Measurements from ENCODE around the gene TFF2. TPM values are rescaled to one million over a fixed set of nuclear protein-coding genes. Genes with fewer than 3 reads are reported as not detected.

The TFF2 gene
- total and polyA plus RNA-seq, 2 donors = 0.41 TPM; not detected in 1

DNA sequence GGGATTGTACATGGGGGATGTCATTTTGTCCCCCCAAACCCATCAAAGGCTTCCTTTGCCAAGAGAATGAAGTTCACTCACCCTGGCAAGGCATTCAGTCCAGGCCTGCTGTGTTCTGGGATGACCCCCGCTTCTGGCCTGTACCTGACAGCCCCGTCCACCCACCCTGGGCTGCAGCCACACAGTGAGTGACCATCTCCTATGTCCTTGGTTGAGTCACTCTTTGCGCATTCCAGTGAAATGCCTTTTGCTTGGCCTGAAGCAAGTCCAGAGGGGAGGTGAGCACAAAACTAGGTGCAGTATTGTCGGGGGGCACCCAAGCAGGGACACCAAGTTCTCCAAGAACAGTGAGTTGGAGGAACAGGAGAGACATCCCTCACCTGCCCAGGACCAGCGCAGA lies 34.8 kb upstream of the TFF2 start:
- WGBS = over 99% methylated on average over 5 of the region's 5 CpGs
- no peak for DNase-seq (ENCODE audit: low read depth in 6 of 9, low spot score in 9 of 9)
- no peaks in the 10 kb centered on the region for H3K27me3 ChIP-seq (ENCODE audit: control insufficient read depth in 2 of 2, insufficient read depth in 1 of 2, low read length in 1 of 2)
- peaks cover 13 to 58% of the 10 kb centered on the region in 2 donors for H3K4me1 ChIP-seq (ENCODE audit: control insufficient read depth in 2 of 2, insufficient read depth in 2 of 2, low read length in 2 of 2)
- no peaks in the 10 kb centered on the region for H3K36me3 ChIP-seq (ENCODE audit: control insufficient read depth in 2 of 2, insufficient read depth in 2 of 2, low read length in 1 of 2)
- no peak overlapping the region for H3K27ac ChIP-seq (ENCODE audit: low read depth in 1 of 2, low read length in 1 of 2)
- H3K4me3 ChIP-seq (ENCODE audit: low read length in 2 of 2) = no peak overlapping the region
- H3K9me3 ChIP-seq (ENCODE audit: control insufficient read depth in 2 of 2, insufficient read depth in 1 of 2, low read length in 1 of 2) = peaks cover 4 to 21% of the 10 kb centered on the region in 2 donors

- H3K4me1 ChIP-seq (ENCODE audit: control insufficient read depth in 2 of 2, insufficient read depth in 2 of 2, low read length in 2 of 2) = peaks cover 12 to 53% of the 10 kb centered on the region in 2 donors
- H3K27ac ChIP-seq (ENCODE audit: low read depth in 1 of 2, low read length in 1 of 2) = no peak overlapping the region
- H3K27me3 ChIP-seq (ENCODE audit: control insufficient read depth in 2 of 2, insufficient read depth in 1 of 2, low read length in 1 of 2) = no peaks in the 10 kb centered on the region
These were observed 34.2 kb upstream of the TFF2 start for GRCh38 chr21:42384989-42385388.

DNA sequence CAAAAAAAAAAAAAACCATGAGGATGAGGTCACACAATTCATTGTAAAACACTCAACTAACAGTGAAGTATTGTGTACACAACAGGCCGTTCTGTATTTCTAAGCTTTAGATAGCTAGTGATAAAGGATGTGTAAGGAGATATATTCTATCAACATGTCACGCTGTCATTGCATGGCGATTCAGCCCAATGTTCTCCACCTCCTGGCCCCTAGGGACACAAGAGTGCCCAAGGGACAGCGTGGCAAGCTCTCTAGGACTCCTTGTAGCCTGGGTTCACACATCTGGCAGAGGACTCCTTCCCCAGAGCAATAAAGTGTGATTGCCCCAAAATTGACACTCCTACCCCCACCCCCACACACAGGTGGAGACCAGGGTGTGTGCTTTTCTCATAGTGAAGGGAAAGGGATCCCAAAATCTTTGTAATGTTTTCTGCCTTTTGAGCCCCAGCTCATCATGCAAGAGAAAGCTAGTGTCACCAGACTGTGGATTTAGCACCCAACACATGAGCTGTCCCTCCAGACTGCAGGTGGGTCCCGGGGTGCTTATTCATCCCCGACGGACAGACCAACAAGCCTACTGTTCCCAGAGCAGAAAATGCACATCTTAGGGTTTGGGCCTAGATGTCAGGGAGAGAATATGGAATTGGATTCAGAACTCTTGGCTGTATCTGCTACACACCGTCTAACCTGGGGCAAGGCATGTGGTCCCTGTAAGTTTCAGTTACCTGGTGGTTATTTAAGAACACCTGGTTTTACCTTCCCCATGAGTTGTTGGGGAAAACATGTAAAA lies 33.6 kb upstream of the TFF2 start:
- no peak for DNase-seq (ENCODE audit: low read depth in 6 of 9, low spot score in 9 of 9)
- Histone ChIP-seq H3K27me3 (ENCODE audit: control insufficient read depth in 2 of 2, insufficient read depth in 1 of 2, low read length in 1 of 2) (no peaks in the 10 kb centered on the region), H3K36me3 (ENCODE audit: control insufficient read depth in 2 of 2, insufficient read depth in 2 of 2, low read length in 1 of 2) (no peaks in the 10 kb centered on the region), H3K4me3 (ENCODE audit: low read length in 2 of 2) (no peak overlapping the region), H3K4me1 (ENCODE audit: control insufficient read depth in 2 of 2, insufficient read depth in 2 of 2, low read length in 2 of 2) (peaks cover 8 to 47% of the 10 kb centered on the region in 2 donors), H3K9me3 (ENCODE audit: control insufficient read depth in 2 of 2, insufficient read depth in 1 of 2, low read length in 1 of 2) (peaks cover 4 to 21% of the 10 kb centered on the region in 2 donors), H3K27ac (ENCODE audit: low read depth in 1 of 2, low read length in 1 of 2) (no peak overlapping the region)
- 95% methylated on average over 8 of the region's 8 CpGs for WGBS

More at GRCh38 chr21:42384989-42385388, 34.2 kb upstream of the TFF2 start:
- no peak for DNase-seq (ENCODE audit: low read depth in 6 of 9, low spot score in 9 of 9)
- no peak overlapping the region for H3K4me3 ChIP-seq (ENCODE audit: low read length in 2 of 2)
- peaks cover 4 to 21% of the 10 kb centered on the region in 2 donors for H3K9me3 ChIP-seq (ENCODE audit: control insufficient read depth in 2 of 2, insufficient read depth in 1 of 2, low read length in 1 of 2)
- no peaks in the 10 kb centered on the region for H3K36me3 ChIP-seq (ENCODE audit: control insufficient read depth in 2 of 2, insufficient read depth in 2 of 2, low read length in 1 of 2)
- 92% methylated on average over 2 of the region's 2 CpGs for WGBS

DNA sequence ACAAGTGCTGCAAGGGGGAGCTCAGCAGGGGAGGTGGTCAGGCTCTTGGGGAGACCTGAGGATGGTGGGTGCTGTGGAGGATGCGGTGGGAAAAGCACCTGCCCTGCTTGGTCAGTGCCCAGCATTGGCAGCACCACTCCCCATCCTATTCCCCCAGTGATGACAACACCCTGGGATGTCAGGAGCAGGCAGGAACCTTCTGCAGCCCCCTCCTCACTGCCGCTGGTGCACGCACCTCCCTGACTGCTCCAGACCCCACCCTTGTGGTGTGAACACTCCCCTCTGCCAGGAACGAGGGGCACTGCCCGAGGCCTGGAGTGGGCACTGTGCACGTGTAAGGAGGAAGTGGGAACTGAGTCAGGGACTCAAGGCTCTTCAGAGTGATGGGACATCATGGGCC lies 32.5 kb upstream of the TFF2 start:
- no peak for DNase-seq (ENCODE audit: low read depth in 6 of 9, low spot score in 9 of 9)
- 97% methylated on average over 6 of the region's 6 CpGs for WGBS
- no peaks in the 10 kb centered on the region for H3K36me3 ChIP-seq (ENCODE audit: control insufficient read depth in 2 of 2, insufficient read depth in 2 of 2, low read length in 1 of 2)

GRCh38 chr21:42382915-42383314 lies 32.1 kb upstream of the TFF2 start:
- no peaks in the 10 kb centered on the region for H3K36me3 ChIP-seq (ENCODE audit: control insufficient read depth in 2 of 2, insufficient read depth in 2 of 2, low read length in 1 of 2)
- DNase-seq (ENCODE audit: low read depth in 6 of 9, low spot score in 9 of 9) = no peak
- H3K27ac ChIP-seq (ENCODE audit: low read depth in 1 of 2, low read length in 1 of 2) = no peak overlapping the region
- H3K9me3 ChIP-seq (ENCODE audit: control insufficient read depth in 2 of 2, insufficient read depth in 1 of 2, low read length in 1 of 2) = peaks cover 4 to 21% of the 10 kb centered on the region in 2 donors
- H3K4me3 ChIP-seq (ENCODE audit: low read length in 2 of 2) = no peak overlapping the region
- H3K4me1 ChIP-seq (ENCODE audit: control insufficient read depth in 2 of 2, insufficient read depth in 2 of 2, low read length in 2 of 2) = peaks cover 3 to 32% of the 10 kb centered on the region in 2 donors
- no peaks in the 10 kb centered on the region for H3K27me3 ChIP-seq (ENCODE audit: control insufficient read depth in 2 of 2, insufficient read depth in 1 of 2, low read length in 1 of 2)
- 97% methylated on average over 6 of the region's 6 CpGs for WGBS

More for the DNA sequence above, 32.5 kb upstream of the TFF2 start:
- Histone ChIP-seq H3K4me3 (ENCODE audit: low read length in 2 of 2) (no peak overlapping the region), H3K27me3 (ENCODE audit: control insufficient read depth in 2 of 2, insufficient read depth in 1 of 2, low read length in 1 of 2) (no peaks in the 10 kb centered on the region), H3K27ac (ENCODE audit: low read depth in 1 of 2, low read length in 1 of 2) (no peak overlapping the region), H3K9me3 (ENCODE audit: control insufficient read depth in 2 of 2, insufficient read depth in 1 of 2, low read length in 1 of 2) (peaks cover 4 to 21% of the 10 kb centered on the region in 2 donors), H3K4me1 (ENCODE audit: control insufficient read depth in 2 of 2, insufficient read depth in 2 of 2, low read length in 2 of 2) (peaks cover 3 to 36% of the 10 kb centered on the region in 2 donors)

GRCh38 chr21:42381347-42381984 lies 30.7 kb upstream of the TFF2 start:
- Histone ChIP-seq H3K4me3 (ENCODE audit: low read length in 2 of 2) (no peak overlapping the region), H3K4me1 (ENCODE audit: control insufficient read depth in 2 of 2, insufficient read depth in 2 of 2, low read length in 2 of 2) (peaks cover 3 to 28% of the 10 kb centered on the region in 2 donors), H3K9me3 (ENCODE audit: control insufficient read depth in 2 of 2, insufficient read depth in 1 of 2, low read length in 1 of 2) (peaks cover 4 to 21% of the 10 kb centered on the region in 2 donors), H3K36me3 (ENCODE audit: control insufficient read depth in 2 of 2, insufficient read depth in 2 of 2, low read length in 1 of 2) (no peaks in the 10 kb centered on the region), H3K27me3 (ENCODE audit: control insufficient read depth in 2 of 2, insufficient read depth in 1 of 2, low read length in 1 of 2) (peaks cover 0 to under 1% of the 10 kb centered on the region in 2 donors), H3K27ac (ENCODE audit: low read depth in 1 of 2, low read length in 1 of 2) (no peak overlapping the region)
- 47% methylated on average over 1 of the region's 1 CpG for WGBS
- no peak for DNase-seq (ENCODE audit: low read depth in 6 of 9, low spot score in 9 of 9)

GRCh38 chr21:42379426-42380215 lies 28.8 kb upstream of the TFF2 start:
- WGBS = 87% methylated on average over 17 of the region's 17 CpGs
- H3K36me3 ChIP-seq (ENCODE audit: control insufficient read depth in 2 of 2, insufficient read depth in 2 of 2, low read length in 1 of 2) = no peaks in the 10 kb centered on the region
- H3K9me3 ChIP-seq (ENCODE audit: control insufficient read depth in 2 of 2, insufficient read depth in 1 of 2, low read length in 1 of 2) = peaks cover 4 to 21% of the 10 kb centered on the region in 2 donors
- no peak for DNase-seq (ENCODE audit: low read depth in 6 of 9, low spot score in 9 of 9)
- peaks cover 0 to 3% of the 10 kb centered on the region in 2 donors for H3K27me3 ChIP-seq (ENCODE audit: control insufficient read depth in 2 of 2, insufficient read depth in 1 of 2, low read length in 1 of 2)
- no peak overlapping the region for H3K4me3 ChIP-seq (ENCODE audit: low read length in 2 of 2)
- H3K4me1 ChIP-seq (ENCODE audit: control insufficient read depth in 2 of 2, insufficient read depth in 2 of 2, low read length in 2 of 2) = peaks cover 4 to 41% of the 10 kb centered on the region in 2 donors
- no peak overlapping the region for H3K27ac ChIP-seq (ENCODE audit: low read depth in 1 of 2, low read length in 1 of 2)

DNA sequence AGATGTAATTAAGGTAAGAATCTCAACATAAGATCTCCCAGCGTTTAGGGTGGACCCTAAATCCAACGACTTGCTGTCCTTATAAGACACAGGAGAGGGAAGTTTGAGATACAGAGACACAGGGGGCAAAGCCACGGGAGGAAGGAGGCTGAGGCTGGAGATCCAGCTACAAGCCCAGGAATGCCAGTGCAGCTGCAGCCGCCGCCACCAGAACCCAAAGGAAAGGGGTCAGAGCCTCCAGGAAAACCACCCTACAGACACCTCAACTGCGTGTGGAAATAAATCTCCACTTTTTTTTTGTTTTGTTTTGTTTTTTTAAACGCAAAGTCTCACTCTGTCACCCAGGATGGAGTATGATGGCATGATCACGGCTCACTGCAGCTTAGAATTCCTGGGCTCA lies 27.6 kb upstream of the TFF2 start:
- no peak for DNase-seq (ENCODE audit: low read depth in 6 of 9, low spot score in 9 of 9)
- Histone ChIP-seq H3K4me3 (ENCODE audit: low read length in 2 of 2) (no peak overlapping the region), H3K36me3 (ENCODE audit: control insufficient read depth in 2 of 2, insufficient read depth in 2 of 2, low read length in 1 of 2) (no peaks in the 10 kb centered on the region), H3K27ac (ENCODE audit: low read depth in 1 of 2, low read length in 1 of 2) (no peak overlapping the region), H3K9me3 (ENCODE audit: control insufficient read depth in 2 of 2, insufficient read depth in 1 of 2, low read length in 1 of 2) (peaks cover 4 to 21% of the 10 kb centered on the region in 2 donors), H3K4me1 (ENCODE audit: control insufficient read depth in 2 of 2, insufficient read depth in 2 of 2, low read length in 2 of 2) (peaks cover 4 to 43% of the 10 kb centered on the region in 2 donors), H3K27me3 (ENCODE audit: control insufficient read depth in 2 of 2, insufficient read depth in 1 of 2, low read length in 1 of 2) (peaks cover 0 to 3% of the 10 kb centered on the region in 2 donors)
- 83% methylated on average over 8 of the region's 8 CpGs for WGBS

Data from thymus (tissue), 11 donors.